ENCODE results near the gene CTIF. TPM values are rescaled to one million over a fixed set of nuclear protein-coding genes. Genes with fewer than 3 reads are reported as not detected.

Gene CTIF
- total RNA-seq, 1 experiment from 2014 or later: 95.8 TPM

GRCh38 chr18:48528861-48529260 lies 10.0 kb upstream of the CTIF start:
- peaks cover 12% of the 10 kb centered on the region for H3K4me1 Mint-ChIP-seq (ENCODE audit: insufficient read depth, unreplicated experiment)
- no peak overlapping the region for H3K27ac Mint-ChIP-seq (ENCODE audit: low read depth, unreplicated experiment)
- POLR2A ChIA-PET: interaction anchor here (0.6 kb wide), 1 partner anchor 535 kb away, joined by 3 read pairs; no protein-coding TSS in a partner anchor
- no peak for DNase-seq (ENCODE audit: unreplicated experiment)
- peaks cover 30% of the 10 kb centered on the region for H3K27me3 Mint-ChIP-seq (ENCODE audit: insufficient read depth, unreplicated experiment)
- BruUV-seq (replicated peaks): no TSS peak
- H3K9me3 Mint-ChIP-seq (ENCODE audit: unreplicated experiment): no peaks in the 10 kb centered on the region
- TF ChIP-seq CTCF (IDR thresholded peaks at IDR 0.05; ENCODE audit: unreplicated experiment): no peak
- no peak overlapping the region for H3K4me3 Mint-ChIP-seq (ENCODE audit: unreplicated experiment)
- intact Hi-C loops (cut with micrococcal nuclease): no loop called here
- CTCF ChIA-PET: interaction anchor here (0.7 to 1.5 kb wide), 2 partner anchors 9 to 53 kb away, joined by 3 to 5 read pairs; no protein-coding TSS in a partner anchor
- no peaks in the 10 kb centered on the region for H3K36me3 Mint-ChIP-seq (ENCODE audit: insufficient read depth, unreplicated experiment)

- intact Hi-C loops (cut with micrococcal nuclease): no loop called here
- Mint-ChIP-seq H3K4me1 (ENCODE audit: insufficient read depth, unreplicated experiment) (peaks cover 12% of the 10 kb centered on the region), H3K36me3 (ENCODE audit: insufficient read depth, unreplicated experiment) (no peaks in the 10 kb centered on the region), H3K27me3 (ENCODE audit: insufficient read depth, unreplicated experiment) (peaks cover 29% of the 10 kb centered on the region), H3K4me3 (ENCODE audit: unreplicated experiment) (no peak overlapping the region), H3K27ac (ENCODE audit: low read depth, unreplicated experiment) (no peak overlapping the region), H3K9me3 (ENCODE audit: unreplicated experiment) (no peaks in the 10 kb centered on the region)
- ChIA-PET POLR2A (no interaction called here), CTCF (no interaction called here)
- BruUV-seq (replicated peaks): no TSS peak
- TF ChIP-seq CTCF (IDR thresholded peaks at IDR 0.05; ENCODE audit: unreplicated experiment): no peak
- DNase-seq (ENCODE audit: unreplicated experiment): peak; percentile 34
Observed at GRCh38 chr18:48529796-48530195, 9.0 kb upstream of the CTIF start.

- H3K9me3 Mint-ChIP-seq (ENCODE audit: unreplicated experiment): no peaks in the 10 kb centered on the region
- ChIA-PET CTCF (no interaction called here), POLR2A (no interaction called here)
- TF ChIP-seq CTCF (IDR thresholded peaks at IDR 0.05; ENCODE audit: unreplicated experiment): no peak
- no TSS peak for BruUV-seq (replicated peaks)
- H3K27ac Mint-ChIP-seq (ENCODE audit: low read depth, unreplicated experiment): no peak overlapping the region
- no peaks in the 10 kb centered on the region for H3K36me3 Mint-ChIP-seq (ENCODE audit: insufficient read depth, unreplicated experiment)
- intact Hi-C loops (cut with micrococcal nuclease): no loop called here
- H3K4me3 Mint-ChIP-seq (ENCODE audit: unreplicated experiment): no peak overlapping the region
- H3K4me1 Mint-ChIP-seq (ENCODE audit: insufficient read depth, unreplicated experiment): peaks cover 12% of the 10 kb centered on the region
- H3K27me3 Mint-ChIP-seq (ENCODE audit: insufficient read depth, unreplicated experiment): peaks cover 22% of the 10 kb centered on the region
- no peak for DNase-seq (ENCODE audit: unreplicated experiment)
Observed at GRCh38 chr18:48530399-48531081, 8.3 kb upstream of the CTIF start.

- ChIA-PET CTCF (no interaction called here), POLR2A (no interaction called here)
- DNase-seq (ENCODE audit: unreplicated experiment): no peak
- Mint-ChIP-seq H3K36me3 (ENCODE audit: insufficient read depth, unreplicated experiment) (no peaks in the 10 kb centered on the region), H3K27me3 (ENCODE audit: insufficient read depth, unreplicated experiment) (peaks cover 18% of the 10 kb centered on the region), H3K4me1 (ENCODE audit: insufficient read depth, unreplicated experiment) (peaks cover 12% of the 10 kb centered on the region), H3K9me3 (ENCODE audit: unreplicated experiment) (no peaks in the 10 kb centered on the region), H3K27ac (ENCODE audit: low read depth, unreplicated experiment) (no peak overlapping the region), H3K4me3 (ENCODE audit: unreplicated experiment) (no peak overlapping the region)
- intact Hi-C loops (cut with micrococcal nuclease): no loop called here
- no TSS peak for BruUV-seq (replicated peaks)
- TF ChIP-seq CTCF (IDR thresholded peaks at IDR 0.05; ENCODE audit: unreplicated experiment): no peak
Observed at GRCh38 chr18:48531082-48531403, 7.8 kb upstream of the CTIF start.

All from MCF 10A (cell line).